GM19463 (cell line): ENCODE data around the gene GALNT17.
"Not testable (repeated sequence)": the region's sequence is repeated elsewhere in the genome, so short reads cannot be mapped to it uniquely, and the experiment has no call there.

ENCODE experiments used
- ATAC-seq: cut with Tn5 transposase; IDR thresholded peaks from one replicate; pipeline ENCODE4 v1.9.1; 2021; ENCODE audit warnings: mild to moderate bottlenecking, moderate library complexity; ENCODE audit not compliant: unreplicated experiment

The GALNT17 gene

DNA sequence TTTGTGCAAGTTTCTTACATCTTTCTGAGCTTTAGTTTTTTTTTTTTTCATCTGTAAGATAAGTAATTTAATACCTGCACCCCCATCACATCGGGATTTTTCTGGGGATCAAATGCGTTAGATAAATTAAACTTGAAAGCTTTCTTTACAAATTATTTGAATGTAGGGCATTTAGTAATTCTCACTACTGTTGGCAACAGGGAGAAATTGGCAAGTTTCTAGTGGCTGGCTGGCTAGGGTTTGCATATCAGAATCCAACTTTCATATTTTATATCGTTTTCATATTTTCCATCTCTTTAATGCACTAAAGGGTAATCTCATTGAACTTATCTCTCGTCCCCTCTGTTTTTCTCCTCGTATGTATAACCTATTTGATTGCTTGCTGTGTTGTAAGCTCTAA is 412.9 kb downstream of the GALNT17 start:
- no peak for ATAC-seq

DNA sequence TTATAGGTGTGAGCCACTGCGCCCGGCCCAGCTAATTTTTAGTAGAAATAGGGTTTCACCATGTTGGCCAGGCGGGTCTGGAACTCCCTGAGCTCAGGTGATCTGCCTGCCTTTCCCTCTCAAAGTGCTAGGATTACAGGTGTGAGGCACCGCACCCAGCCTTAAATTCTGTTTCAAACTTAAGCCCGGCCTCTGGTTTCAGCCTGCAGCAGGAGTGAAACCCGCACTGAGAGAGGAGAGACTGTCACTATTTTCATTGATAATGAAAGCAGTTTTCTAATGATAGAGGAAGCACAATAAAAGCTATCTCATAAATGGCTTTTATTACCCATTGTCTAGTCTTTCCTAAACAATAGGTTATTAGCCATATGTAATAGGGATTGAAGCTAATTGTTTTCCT is 415.5 kb downstream of the GALNT17 start:
- no peak for ATAC-seq

DNA sequence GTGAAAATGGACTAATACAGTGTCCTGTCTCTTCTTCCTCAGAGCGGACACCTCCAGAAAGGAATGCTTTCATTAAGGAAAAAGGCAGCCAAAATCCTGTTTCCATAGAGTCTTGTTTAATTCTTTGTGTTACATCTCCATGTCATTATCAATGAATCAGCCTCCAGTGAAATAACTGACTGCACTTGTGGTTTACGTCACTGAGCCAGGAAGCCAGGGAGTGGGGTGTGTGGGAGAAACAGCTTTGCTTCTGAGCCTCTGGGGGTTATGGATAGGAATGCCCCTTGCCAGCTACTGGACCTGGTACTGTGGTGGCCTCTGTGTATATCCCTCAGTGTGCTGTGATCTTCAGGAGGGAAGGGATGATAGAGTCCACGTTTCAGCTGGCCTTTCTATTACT is 416.8 kb downstream of the GALNT17 start:
- no peak for ATAC-seq

DNA sequence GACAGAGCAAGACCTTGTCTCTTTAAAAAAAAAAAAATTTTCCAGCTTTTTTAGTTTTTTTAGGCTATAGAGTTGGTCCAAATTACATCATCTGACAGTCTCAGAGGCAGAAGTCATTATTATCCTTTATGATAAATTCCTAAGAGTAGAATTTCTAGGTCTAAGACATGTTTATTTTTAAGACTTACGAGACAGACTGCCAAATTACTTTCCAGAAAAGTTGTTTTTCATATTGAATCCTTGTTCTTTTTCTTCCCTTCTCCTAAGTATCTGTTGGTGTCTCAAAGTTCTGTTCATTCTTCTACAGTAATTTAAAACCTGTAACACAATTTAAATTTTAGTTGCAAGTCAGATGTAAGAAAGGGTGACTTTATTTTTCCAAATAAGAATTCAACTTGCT is 421.4 kb downstream of the GALNT17 start:
- no peak for ATAC-seq

DNA sequence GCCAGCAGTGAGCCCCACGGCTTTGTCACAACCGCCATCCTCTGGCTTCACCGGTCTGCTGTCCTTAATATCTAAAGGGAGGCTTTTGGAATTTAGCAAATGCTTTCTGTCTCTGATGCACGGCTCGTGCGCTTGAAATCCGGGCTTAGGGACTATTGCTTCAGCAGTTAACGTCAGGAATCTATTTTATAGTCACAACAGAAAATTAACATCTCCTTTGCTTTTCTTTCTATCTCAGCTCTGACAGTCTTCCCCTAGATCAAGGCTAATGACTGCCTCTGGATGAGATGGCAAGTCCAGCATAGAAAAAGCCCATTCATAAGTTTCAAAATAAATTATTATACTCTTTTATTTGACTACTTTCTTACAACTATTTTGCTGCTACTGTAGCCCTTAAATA is 423.8 kb downstream of the GALNT17 start:
- ATAC-seq: no peak

DNA sequence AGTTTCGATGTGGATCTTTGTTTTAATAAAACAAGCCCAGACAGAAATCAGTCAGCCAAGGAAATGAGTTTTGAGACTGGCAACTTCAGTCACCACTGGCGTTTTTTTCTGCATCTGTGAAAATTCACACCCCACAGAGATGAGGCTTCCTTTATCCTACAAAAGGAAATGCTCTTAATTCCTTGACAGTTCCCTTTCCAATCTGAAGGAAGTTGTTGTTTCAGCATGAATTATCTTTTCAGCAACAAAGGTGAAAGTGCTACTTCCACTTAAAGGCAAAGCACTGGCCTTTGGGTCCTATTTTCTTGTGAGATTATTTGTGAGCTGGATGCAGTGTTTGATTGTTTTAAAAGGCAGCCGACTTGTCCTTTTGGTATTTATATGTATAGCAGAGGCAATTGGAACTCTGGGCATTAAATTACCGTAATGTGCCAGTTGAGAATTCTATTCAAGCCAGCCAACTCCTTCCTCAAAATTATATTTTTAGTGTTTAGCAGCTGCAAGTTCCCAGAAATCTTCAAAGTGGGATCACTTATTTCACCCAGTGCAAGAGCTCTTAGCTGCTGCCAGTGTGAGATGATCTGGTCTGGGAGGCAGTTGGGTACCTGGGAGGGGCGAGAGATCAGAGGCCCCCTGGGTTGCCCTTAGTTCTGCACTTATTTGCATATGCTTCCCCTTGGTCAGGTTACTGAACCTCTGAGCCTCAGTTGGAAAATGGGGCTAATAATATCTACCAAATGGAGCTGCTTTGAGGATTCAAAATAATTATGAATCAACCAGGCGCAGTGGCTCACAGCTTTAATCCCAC is 427.1 kb downstream of the GALNT17 start:
- ATAC-seq: no peak

DNA sequence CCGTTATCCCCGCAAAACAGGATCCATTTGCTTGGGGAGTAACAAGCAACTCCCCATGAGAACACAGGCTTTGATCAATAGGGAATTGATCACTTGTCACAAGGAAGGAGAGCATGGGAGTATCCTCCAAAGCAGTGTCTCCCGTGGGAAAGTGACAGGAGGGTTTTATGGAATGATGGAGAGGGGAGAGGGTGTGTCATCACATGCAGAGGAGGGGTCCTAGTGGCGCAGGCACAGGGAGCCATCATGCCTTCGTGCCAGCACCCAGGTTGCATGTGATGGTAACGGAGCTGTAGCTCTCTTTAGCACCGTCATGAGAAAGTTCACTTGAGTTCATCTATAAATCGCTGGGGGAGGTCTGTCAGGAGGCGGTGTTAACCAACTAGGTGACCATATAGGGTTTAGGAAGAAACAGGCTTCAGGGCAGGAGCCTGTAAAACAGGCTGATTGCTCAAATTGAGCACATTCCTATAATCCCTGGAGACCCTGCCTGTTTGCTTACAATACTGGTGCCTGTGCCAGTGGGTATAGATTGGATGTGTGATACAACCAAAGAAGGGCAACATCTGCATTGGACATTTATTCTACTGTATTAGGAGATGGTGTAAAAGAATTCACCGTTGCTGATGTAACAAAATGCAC is 428.5 kb downstream of the GALNT17 start:
- no peak for ATAC-seq

DNA sequence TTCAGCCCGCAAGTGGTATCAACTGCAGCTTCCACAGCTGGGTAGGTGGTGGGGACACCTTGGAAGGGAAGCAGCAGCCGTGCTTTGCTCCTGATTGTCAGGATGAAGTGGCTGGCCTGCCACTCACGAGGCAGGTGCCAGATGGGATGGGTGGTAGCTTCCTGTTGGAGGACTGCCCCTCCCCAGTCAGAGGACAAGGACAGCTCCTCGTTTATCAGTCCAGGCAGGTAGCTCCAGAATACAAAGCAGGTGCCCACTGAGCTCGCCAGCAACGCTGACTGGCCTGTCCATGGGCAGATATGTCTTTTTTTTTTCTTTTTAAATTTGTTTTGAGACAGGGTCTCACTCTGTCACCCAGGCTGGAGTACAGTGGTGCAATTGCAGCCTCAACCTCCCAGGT is 431.3 kb downstream of the GALNT17 start:
- ATAC-seq: no peak

DNA sequence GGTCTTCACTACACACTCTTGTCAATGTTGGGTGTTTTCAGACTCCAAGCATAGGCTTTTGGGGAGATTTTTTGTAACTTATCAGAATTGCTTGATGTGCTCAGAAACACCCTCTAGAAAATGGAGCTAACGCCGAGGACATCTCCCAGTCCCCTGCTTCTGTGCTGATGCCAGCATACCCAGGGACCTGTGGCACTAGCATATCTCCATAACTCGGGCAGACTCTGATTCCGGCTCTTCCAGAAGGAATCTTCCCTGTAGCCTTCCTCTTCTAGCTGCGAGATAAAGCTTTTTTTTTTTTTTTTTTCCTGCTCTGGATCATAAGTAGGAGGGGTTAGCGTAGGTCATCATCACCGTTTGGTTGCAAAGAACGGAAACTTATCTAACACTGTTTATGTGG is 434.4 kb downstream of the GALNT17 start:
- ATAC-seq: no peak

DNA sequence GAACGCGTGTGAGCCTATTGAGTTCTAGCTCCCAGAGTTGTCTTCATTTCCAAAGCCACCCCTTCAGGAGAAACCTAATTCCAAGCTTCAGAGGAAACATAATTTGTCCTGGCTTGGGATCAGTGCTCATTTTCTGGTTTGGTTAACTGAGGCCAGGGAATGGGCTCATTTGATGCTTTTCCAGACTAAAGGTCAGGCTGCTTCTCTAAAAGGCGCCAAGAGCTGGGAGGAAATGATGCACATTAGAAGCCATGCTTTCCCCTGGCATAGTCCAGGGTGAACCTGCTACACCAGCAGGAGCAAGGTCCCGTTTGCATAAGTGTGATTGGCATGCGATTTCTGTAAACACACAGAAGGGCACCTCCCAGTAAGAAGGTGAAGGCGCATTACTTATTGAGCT is 435.0 kb downstream of the GALNT17 start:
- no peak for ATAC-seq

DNA sequence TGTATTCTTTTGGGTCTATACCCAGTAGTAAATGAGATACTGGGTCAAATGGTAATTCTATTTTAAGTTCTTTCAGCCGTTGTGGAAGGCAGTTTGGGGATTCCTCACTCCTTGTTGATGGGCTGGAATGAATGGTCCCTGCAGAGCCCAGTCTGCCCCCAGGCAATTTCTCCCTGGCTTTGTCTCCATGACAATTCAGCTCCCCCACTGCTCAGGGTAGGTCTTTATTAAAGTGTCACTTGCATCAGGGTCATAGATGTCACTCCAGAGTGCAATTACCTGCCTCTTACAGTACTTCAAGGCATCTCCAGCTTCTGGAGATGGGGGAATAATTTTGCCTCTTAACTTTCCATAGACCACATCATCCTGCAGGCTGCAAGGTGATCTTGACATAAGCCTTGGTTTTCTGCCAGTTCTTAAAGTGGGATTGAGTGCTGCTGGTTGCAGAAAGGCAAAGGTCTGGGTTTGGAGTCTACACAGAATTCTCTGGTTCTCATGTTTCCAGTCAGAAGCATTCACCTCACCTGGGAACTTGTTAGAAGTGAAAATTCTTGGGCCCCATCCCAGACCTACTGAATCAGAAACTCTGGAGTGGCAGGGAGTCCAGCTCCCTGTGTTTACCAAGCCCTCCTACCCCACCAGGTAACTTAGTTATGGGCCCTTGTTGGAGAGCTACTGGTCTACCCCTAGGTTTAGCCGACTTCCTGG is 442.4 kb downstream of the GALNT17 start:
- no peak for ATAC-seq

DNA sequence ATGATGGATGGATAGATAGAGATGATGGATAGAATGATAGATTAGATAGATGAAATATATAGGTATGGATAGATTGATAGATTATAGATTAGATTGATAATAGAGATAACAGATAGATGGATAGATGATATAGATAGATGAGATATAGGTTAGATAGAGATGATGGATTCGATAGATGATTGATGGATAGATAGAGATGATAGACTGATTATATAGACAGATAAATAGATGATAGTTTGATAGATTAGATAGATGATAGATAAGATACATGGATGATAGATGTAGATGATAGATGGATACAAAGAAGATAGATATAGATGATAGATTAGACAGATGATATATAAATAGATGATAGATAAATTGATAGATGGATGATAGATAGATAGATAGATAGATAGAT is 448.1 kb downstream of the GALNT17 start:
- ATAC-seq: no peak

DNA sequence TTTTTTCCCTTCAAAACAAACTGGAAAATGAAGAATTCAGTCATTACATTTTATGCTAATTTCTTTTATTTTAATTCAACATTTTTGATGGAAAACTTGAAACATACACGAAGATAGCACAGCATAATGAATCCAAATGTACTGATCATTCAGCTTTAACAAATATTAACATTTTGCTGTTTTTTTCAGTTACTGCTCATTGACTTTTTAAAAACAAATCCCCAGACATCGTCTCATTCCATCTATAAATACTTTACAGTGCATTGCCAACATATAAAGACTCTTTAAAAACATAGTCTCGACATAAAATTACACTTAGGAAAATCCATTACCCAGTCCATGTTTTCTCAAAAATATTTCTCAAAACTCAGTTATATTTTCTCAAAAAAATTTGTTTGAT is 452.3 kb downstream of the GALNT17 start:
- ATAC-seq: no peak

DNA sequence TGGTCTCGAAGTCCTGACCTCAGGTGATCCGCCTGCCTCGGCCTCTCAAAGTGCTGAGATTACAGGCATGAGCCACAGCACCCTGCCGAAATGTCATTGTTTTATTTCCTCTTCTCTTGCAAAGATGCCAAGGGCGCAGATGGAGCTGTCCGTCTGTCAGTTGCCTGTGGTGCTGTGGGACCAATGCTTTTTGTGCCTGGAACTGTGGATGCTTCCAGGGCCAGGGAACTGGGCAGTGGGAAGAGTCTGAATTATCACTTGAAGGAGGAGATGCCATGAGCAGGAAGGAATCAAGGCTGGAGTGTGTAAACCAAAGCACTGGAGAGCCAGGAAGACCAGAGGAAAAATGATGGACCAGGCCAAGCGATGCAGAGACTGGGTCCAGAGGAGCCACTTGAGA is 459.9 kb downstream of the GALNT17 start:
- no peak for ATAC-seq

DNA sequence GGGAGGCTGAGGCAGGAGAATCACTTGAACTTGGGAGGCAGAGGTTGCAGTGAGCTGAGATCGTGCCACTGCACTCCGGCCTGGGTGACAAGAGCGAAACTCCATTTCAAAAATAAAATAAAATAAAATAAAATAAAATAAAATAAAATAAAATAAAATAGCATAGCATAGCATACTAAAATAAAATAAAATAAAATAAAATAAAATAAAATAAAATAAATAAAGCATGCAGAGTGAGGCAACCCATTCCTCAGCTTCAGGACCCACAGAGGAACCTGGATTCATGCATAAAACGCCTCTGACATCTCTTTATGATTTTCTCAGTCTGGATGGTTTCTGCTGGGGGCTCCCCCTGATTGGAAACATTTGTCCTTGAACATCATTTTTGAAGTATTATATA is 460.4 kb downstream of the GALNT17 start:
- ATAC-seq: not testable (repeated sequence)

DNA sequence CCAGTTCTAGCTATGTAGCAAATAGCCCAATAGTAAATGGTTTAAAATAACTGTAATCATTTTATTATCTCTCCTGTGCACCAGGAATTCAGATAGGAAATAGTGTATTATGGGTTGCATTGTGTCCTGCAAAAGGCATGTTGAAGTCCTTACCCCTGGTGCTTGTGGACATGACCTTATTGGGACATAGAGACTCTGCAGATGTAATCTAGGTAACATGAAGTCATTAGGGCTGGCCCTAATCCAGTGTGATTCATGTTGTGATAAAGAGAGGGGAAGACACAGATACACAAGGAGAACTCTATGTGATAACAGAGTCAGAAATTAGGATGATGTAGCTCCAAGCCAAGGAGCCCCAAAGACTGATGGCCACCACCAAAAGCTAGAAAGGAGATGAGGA is 462.8 kb downstream of the GALNT17 start:
- ATAC-seq: no peak

DNA sequence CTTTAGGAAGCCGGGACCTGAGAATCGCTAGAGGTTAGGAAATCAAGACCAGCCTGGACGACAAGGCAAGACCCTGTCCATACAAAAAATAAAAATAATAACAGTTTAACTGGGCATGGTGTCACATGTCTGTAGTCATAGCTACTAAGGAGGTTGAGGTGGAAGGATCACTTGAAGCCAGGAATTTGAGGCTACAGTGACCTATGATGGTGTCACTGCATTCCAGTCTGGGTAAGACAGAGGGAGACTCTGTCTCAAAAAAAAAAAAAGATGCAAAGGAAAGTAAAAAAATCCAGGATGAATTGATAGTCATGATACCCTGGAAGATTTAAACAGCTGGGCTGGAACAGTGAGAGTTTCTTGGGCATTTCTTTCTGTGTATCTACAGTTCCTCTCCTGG is 463.2 kb downstream of the GALNT17 start:
- no peak for ATAC-seq

DNA sequence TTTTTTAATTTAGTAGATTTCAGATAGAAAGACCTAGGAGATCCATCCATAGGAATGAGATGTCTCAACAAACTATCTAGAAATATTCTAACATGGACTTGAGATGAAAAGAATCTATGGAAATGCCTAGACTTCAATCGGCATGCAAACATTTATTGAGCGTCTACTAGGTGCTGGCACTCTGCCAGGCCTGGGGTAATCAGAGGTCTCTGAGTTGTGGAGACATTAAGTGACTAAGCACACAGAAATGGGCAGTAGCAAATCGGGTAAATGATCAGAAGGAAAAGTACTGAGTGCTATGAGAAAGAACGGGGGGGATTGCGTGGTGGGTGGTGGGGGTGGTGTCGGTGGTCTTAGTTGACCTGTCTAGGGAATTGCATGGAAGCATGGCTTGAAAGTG is 466.6 kb downstream of the GALNT17 start:
- no peak for ATAC-seq

DNA sequence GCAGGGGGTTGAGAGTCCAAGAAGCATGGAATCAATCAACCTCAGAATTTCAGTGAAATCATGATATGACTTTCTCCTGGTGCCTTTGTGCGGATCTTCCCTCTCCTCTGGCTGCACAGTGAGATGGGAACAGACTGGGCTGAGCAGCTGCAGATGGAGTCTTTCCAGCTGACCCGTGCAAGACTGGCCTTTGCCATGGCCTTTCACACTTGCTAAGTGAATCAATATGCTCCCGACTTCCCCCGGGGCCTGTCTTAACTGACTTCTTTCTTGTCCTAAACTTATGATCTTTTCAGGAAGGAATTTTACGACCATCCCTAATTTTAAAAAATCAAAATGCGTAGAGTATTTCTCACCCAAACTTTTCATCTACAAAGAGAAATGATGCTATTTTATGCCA is 469.9 kb downstream of the GALNT17 start:
- no peak for ATAC-seq

DNA sequence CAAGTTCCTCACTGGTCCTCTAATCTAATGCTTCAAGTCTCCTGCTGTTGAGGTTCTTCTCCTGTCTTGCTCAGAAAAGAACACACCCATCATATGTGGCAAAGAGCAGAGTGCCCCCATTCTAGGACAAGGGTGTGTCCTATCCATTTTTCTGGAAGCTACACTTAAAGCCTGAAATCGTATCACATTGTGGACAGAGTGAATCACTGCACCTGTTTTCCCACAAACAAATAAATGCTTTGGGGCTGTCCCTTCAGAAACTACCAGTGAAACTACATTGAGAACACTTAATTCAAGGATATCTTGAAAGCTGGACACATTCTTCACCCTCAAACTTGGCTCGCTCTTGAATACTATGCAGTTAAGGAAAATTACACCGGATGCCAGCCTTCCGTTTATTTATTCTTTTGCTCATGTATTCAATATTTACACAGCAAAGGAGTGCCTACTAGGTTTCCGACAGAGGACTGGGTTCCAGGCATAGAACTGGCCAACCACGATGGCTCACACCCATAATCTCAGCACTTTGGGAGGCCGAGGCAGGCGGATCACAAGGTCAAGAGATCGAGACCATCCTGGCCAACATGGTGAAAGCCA is 473.0 kb downstream of the GALNT17 start:
- no peak for ATAC-seq

DNA sequence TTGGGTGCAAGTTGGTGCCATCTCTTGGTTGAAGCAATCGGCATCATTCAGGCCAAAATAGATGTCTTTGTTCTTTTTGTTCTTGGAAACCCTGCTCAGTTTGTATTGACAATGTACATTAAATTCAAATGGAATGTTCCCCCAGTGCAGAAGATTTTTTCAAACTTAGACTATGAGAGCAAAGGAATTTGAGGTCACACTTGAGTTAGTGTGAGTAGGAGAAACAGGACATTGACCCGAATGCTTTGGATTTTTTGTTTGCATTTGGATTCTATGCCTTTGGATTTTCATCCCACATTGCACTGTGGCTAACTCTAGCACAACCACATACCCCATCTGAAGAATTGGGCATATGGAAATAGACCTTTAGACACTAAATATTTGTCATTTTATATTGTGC is 480.0 kb downstream of the GALNT17 start:
- no peak for ATAC-seq

DNA sequence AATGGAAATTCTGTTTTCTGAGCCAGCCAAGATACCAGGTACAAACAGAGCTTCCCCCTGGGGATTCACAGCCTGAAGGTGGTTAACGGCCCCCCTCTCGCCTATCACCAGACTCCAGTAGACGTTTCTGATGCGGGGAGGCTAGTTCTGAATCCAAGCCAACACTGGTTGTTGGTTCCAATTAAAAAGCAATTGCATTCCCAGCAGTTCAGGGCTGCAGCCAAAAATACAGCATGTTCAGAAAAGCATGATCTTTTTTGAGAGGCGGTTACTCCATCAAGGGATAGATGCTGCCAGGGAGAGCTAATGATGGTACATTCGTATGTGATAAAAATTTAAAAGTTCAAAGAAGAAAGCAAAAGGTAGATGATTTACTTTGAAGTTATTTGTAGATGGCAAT is 481.0 kb downstream of the GALNT17 start:
- ATAC-seq: no peak
